Ovary (tissue), 9 donors: Measurements from ENCODE around the gene CORO6. TPM values are rescaled to one million over a fixed set of nuclear protein-coding genes. Genes with fewer than 3 reads are reported as not detected.

ENCODE experiments used
- DNase-seq, 5 donors: peaks; one replicate each; pipeline ENCODE4 v3.0.0-alpha.2; 2019 to 2020
- H3K27ac ChIP-seq, 2 donors: fragments of 200-600 bp; one replicate each; pipeline versions ENCODE4 v1.5.1 to v1.8.0; 2019 to 2022
- H3K27me3 ChIP-seq: fragments of 200-600 bp; one replicate; pipeline ENCODE4 v1.8.0; 2022
- H3K36me3 ChIP-seq: fragments of 200-600 bp; sonication (generic); one replicate; pipeline ENCODE4 v1.5.1; 2019
- H3K4me1 ChIP-seq: one replicate; pipeline ENCODE4 v1.8.1; 2013; ENCODE audit warnings: mild to moderate bottlenecking, moderate library complexity; ENCODE audit not compliant: insufficient read depth
- H3K4me3 ChIP-seq: fragments of 200-600 bp; sonication (generic); one replicate; pipeline ENCODE4 v1.5.1; 2017
- H3K9me3 ChIP-seq, 2 donors: fragments of 200-600 bp in 1 of 2; sonication (generic) in 1 of 2; one replicate each; pipeline versions ENCODE4 v1.5.1 to v1.8.1; 2013 to 2019; ENCODE audit warnings: mild to moderate bottlenecking in 1 of 2, moderate library complexity in 1 of 2
- EP300 ChIP-seq: sonication (generic); formaldehyde crosslinking; IDR thresholded peaks from one replicate; pipeline ENCODE4 v1.6.1; 2017; ENCODE audit warnings: antibody characterized with exemption
- POLR2A ChIP-seq: fragments of 450-650 bp; IDR thresholded peaks from one replicate; pipeline ENCODE4 v1.6.1; 2017; ENCODE audit warnings: antibody characterized with exemption, mild to moderate bottlenecking, moderate library complexity
- WGBS, 3 donors: extraction: QIAGEN DNeasy Blood & Tissue Kit in 1 of 3; methylation state at CpG; one replicate each; pipeline versions ENCODE4 v1.1.5 to v1.1.7; 2013 to 2017; 5-methylcytosine and 5-hydroxymethylcytosine counted together
- intact Hi-C, 4 donors: fragments of 100-400 bp; cut with DNase I; formaldehyde crosslinking; loops; one replicate each; pipeline versions ENCODE4 v1.11.0 to v1.15.1; 2022 to 2023
- polyA plus RNA-seq, 2 donors: library from polyadenylated mRNA; stranded (reverse); fragments of 200-250 nt in 1 of 2; fragments of 350-450 nt in 1 of 2; fragmentation: Illumina TruSeq in 1 of 2; extraction: RNeasy Lipid Tissue Mini Kit (QIAGEN cat#74804) in 1 of 2; gene quantifications; one replicate each; pipeline ENCODE4 v1.2.3, GENCODE V29; 2013 to 2014
- total RNA-seq, 7 donors: library from RNA; depleted of rRNA in 2 of 7; stranded (reverse); fragments of >200 nt in 2 of 7; fragmentation: NEBNext Ultra II Directional in 3 of 7; extraction: Animal tissue kit (Norgen Biotek cat#: 25700) in 3 of 7; gene quantifications; one replicate each; pipeline versions ENCODE4 v1.1.0 to v1.2.4, GENCODE V29; 2016 to 2023
- TF ChIP-seq, protein P1 (sequence below), 3 donors: fragments of 450-650 bp in 2 of 3; fragments of 200-600 bp in 1 of 3; IDR thresholded peaks; one replicate each; pipeline versions ENCODE4 v1.5.1 to v1.8.0; 2016 to 2022; ENCODE audit warnings: antibody characterized with exemption in 3 of 3, mild to moderate bottlenecking in 1 of 3
- donor health status: DM: no; HTN: no; CAD: no; lungs with moderate emphysema.
- donor health status: DM: no; HTN: no; CAD: no.
- donor health status: Bipolar disorder and iron deficiency.
- donor health status: DM: yes; HTN: yes; CAD: no.
- donor health status: DM: no; HTN: no; CAD: no.
- donor health status: DM: yes; HTN: yes; CAD: no.

CORO6 gene
- total and polyA plus RNA-seq, 9 donors = 1.2 to 9.0 (median 3.5) TPM

- DNase-seq = no peak
- H3K4me1 ChIP-seq = peaks cover 7% of the 10 kb centered on the region
- H3K9me3 ChIP-seq = no peaks in the 10 kb centered on the region
- H3K27ac ChIP-seq = no peak overlapping the region
- intact Hi-C loops = loop anchor here in 1 of 4 donors (10.0 kb wide), 1 partner anchor 133 kb away; no protein-coding TSS in a partner anchor
- H3K4me3 ChIP-seq = no peak overlapping the region
- H3K27me3 ChIP-seq = no peaks in the 10 kb centered on the region
- no peaks in the 10 kb centered on the region for H3K36me3 ChIP-seq
- TF ChIP-seq, protein P1, sequence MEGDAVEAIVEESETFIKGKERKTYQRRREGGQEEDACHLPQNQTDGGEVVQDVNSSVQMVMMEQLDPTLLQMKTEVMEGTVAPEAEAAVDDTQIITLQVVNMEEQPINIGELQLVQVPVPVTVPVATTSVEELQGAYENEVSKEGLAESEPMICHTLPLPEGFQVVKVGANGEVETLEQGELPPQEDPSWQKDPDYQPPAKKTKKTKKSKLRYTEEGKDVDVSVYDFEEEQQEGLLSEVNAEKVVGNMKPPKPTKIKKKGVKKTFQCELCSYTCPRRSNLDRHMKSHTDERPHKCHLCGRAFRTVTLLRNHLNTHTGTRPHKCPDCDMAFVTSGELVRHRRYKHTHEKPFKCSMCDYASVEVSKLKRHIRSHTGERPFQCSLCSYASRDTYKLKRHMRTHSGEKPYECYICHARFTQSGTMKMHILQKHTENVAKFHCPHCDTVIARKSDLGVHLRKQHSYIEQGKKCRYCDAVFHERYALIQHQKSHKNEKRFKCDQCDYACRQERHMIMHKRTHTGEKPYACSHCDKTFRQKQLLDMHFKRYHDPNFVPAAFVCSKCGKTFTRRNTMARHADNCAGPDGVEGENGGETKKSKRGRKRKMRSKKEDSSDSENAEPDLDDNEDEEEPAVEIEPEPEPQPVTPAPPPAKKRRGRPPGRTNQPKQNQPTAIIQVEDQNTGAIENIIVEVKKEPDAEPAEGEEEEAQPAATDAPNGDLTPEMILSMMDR (IDR thresholded peaks at IDR 0.05) = no peak
- TF ChIP-seq EP300 = no peak
- TF ChIP-seq POLR2A = no peak
- WGBS, 3 donors = 82 to 93% (median 86%) methylated on average over 2 of the region's 2 CpGs
Observed at GRCh38 chr17:29642171-29642611, 19.5 kb upstream of the CORO6 start.

DNA sequence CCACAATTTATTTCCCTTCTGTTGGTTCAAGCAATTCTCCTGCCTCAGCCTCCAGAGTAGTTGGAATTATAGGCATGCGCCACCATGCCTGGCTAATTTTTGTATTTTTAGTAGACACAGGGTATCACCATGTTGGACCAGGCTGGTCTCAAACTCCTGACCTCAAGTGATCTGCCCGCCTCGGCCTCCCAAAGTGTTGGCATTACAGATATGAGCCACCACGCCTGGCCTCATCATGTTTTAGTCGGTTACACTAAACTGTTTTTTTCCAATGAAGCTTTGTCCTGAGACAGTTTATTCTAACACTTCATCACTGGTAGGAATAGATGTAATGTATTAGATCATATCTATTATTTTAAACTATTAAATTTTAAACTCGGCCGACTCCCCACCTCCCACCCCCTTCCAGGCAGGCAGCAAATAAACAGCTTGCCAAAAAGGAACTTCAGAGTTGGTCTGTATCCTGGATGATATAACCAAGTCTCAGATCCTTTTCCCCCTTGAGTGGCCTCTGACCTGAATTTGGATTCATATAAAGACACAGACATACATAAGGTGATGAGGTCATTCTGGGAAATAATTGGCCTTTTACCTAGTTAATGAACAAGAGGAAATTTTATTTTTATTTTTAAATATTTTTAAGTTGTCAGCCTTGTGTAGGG is 18.4 kb upstream of the CORO6 start:
- Histone ChIP-seq H3K4me1 (peaks cover 7% of the 10 kb centered on the region), H3K27me3 (no peaks in the 10 kb centered on the region), H3K9me3 (no peaks in the 10 kb centered on the region), H3K36me3 (no peaks in the 10 kb centered on the region), H3K4me3 (no peak overlapping the region), H3K27ac (no peak overlapping the region)
- intact Hi-C loops = loop anchor here in 1 of 4 donors (10.0 kb wide), 1 partner anchor 134 kb away; no protein-coding TSS in a partner anchor
- DNase-seq = no peak
- TF ChIP-seq POLR2A (no peak), EP300 (no peak)
- TF ChIP-seq, protein P1 (IDR thresholded peaks at IDR 0.05) = no peak
- WGBS, 3 donors = 80 to 87% (median 82%) methylated on average over 7 of the region's 7 CpGs

GRCh38 chr17:29640413-29640812 is 17.7 kb upstream of the CORO6 start:
- TF ChIP-seq, protein P1 (IDR thresholded peaks at IDR 0.05) = no peak
- no peak for TF ChIP-seq EP300
- TF ChIP-seq POLR2A = no peak
- WGBS, 3 donors = 29 to 36% (median 35%) methylated on average over 2 of the region's 2 CpGs

DNA sequence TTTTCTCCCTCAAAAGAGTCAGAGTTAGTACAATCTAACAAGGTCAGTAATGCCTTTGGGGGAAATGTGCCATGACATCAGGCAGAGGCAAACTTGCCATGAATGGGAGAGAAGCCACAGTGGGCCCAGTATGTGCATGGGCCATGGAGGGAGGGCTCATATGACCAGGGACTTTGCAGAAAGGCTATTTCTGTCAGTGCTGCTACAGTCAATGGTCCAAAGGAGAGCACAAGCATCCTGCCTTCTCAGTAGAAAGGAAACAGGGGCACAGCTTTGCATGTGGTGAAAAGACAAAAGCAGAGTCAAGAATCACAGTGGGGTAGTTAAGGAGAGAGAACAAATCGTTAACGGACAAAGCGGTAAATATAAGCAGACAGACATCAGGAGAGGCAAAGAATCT is 11.2 kb upstream of the CORO6 start:
- intact Hi-C loops = loop anchor here in 1 of 4 donors (10.0 kb wide), 2 partner anchors 141 to 291 kb away; no protein-coding TSS in a partner anchor
- DNase-seq = no peak
- H3K4me3 ChIP-seq = no peak overlapping the region

More at GRCh38 chr17:29640413-29640812, 17.7 kb upstream of the CORO6 start:
- intact Hi-C loops = loop anchor here in 1 of 4 donors (10.0 kb wide), 1 partner anchor 134 kb away; no protein-coding TSS in a partner anchor
- no peaks in the 10 kb centered on the region for H3K36me3 ChIP-seq
- no peak for DNase-seq
- H3K9me3 ChIP-seq = no peaks in the 10 kb centered on the region
- H3K27ac ChIP-seq = no peak overlapping the region
- H3K4me3 ChIP-seq = no peak overlapping the region
- no peaks in the 10 kb centered on the region for H3K27me3 ChIP-seq
- H3K4me1 ChIP-seq = peaks cover 4% of the 10 kb centered on the region

More for the DNA sequence above, 11.2 kb upstream of the CORO6 start:
- no peaks in the 10 kb centered on the region for H3K36me3 ChIP-seq
- H3K27ac ChIP-seq = no peak overlapping the region
- H3K9me3 ChIP-seq = no peaks in the 10 kb centered on the region
- 94 to 97% (median 96%) methylated on average over 3 of the region's 3 CpGs for WGBS, 3 donors
- TF ChIP-seq POLR2A (no peak), EP300 (no peak)
- TF ChIP-seq, protein P1 (IDR thresholded peaks at IDR 0.05) = no peak
- no peaks in the 10 kb centered on the region for H3K27me3 ChIP-seq
- H3K4me1 ChIP-seq = no peaks in the 10 kb centered on the region
